HCT116 (cell line): Measurements from ENCODE around the gene OR7A5. TPM values are rescaled to one million over a fixed set of nuclear protein-coding genes. Genes with fewer than 3 reads are reported as not detected.

Experiments used
- ATAC-seq: fragments of 200-7000 bp; cut with Tn5 transposase; 2 replicates; pipeline ENCODE4 v1.9.1; 2020; ENCODE audit warnings: mild to moderate bottlenecking, moderate library complexity
- BruUV-seq: library from RNA; stranded (reverse); fragments of 400-500 nt; replicated peaks from 2 replicates; lab custom pipeline; 2021; lab: Mats Ljungman, UMichigan
- CTCF ChIA-PET: fragments of 300-600 bp; sonication (Branson Sonifier 250); formaldehyde crosslinking; loops from one replicate; lab custom pipeline; 2021; ENCODE audit warnings: antibody characterized with exemption; lab: Charles Lee
- POLR2A ChIA-PET: fragments of 300-600, 350-600 bp; sonication (Branson Sonifier 250); formaldehyde crosslinking; loops from one replicate; lab custom pipeline; 2021; ENCODE audit warnings: antibody characterized with exemption; lab: Charles Lee
- RAD21 ChIA-PET, 2 experiments: fragments of 300-600 bp; sonication (Branson Sonifier 250); formaldehyde crosslinking; loops; one replicate each; lab custom pipeline; 2023; ENCODE audit warnings: low total read pairs in 2 of 2; ENCODE audit not compliant: uncharacterized antibody in 2 of 2, unreplicated experiment in 2 of 2, low non-redundant PET in 1 of 2; lab: Charles Lee
- DNase-seq: peaks from one replicate; pipeline ENCODE4 v3.0.0-alpha.2; 2010; ENCODE audit warnings: low read depth, low spot score
- H2AFZ ChIP-seq: fragments of 200-600 bp; shearing (Covaris generic), sonication (generic); 2 replicates; pipeline ENCODE4 v1.6.1; 2017; ENCODE audit warnings: low read depth, mixed run types, mixed read lengths, antibody characterized with exemption, low read length; ENCODE audit not compliant: poor library complexity, severe bottlenecking
- H3K27ac ChIP-seq: 2 replicates; pipeline ENCODE4 v1.5.1; 2012; ENCODE audit warnings: low read depth, low read length
- H3K27me3 ChIP-seq: fragments of 200-600 bp; sonication (generic); 2 replicates; pipeline ENCODE4 v1.6.1; 2016; ENCODE audit warnings: mixed run types, low read length, mixed read lengths; ENCODE audit not compliant: insufficient read depth
- H3K36me3 ChIP-seq, 2 experiments: fragments of 200-500 bp in 1 of 2; fragments of 200-600 bp in 1 of 2; sonication (Bioruptor generic) in 1 of 2; sonication (generic) in 1 of 2; 2 replicates each; pipeline versions ENCODE4 v1.5.1 to v1.6.1; 2014 to 2016; ENCODE audit warnings: low read length in 2 of 2, inconsistent platforms in 1 of 2, mixed read lengths in 1 of 2, mixed run types in 1 of 2; ENCODE audit not compliant: insufficient read depth in 2 of 2, control insufficient read depth in 1 of 2
- H3K4me1 ChIP-seq, 2 experiments: fragments of 200-600 bp in 1 of 2; sonication (generic) in 1 of 2; 2 replicates each; pipeline versions ENCODE4 v1.5.1 to v1.6.1; 2012 to 2017; ENCODE audit warnings: low read length in 2 of 2, inconsistent platforms in 1 of 2, mild to moderate bottlenecking in 1 of 2, mixed read lengths in 1 of 2, mixed run types in 1 of 2, moderate library complexity in 1 of 2; ENCODE audit not compliant: insufficient read depth in 2 of 2, control insufficient read depth in 1 of 2
- H3K4me2 ChIP-seq: fragments of 200-600 bp; sonication (generic); 2 replicates; pipeline ENCODE4 v1.6.1; 2017; ENCODE audit warnings: mixed run types, low read length, mixed read lengths
- H3K4me3 ChIP-seq, 2 experiments: fragments of 200-600 bp in 1 of 2; sonication (generic) in 1 of 2; replicated peaks in 1 of 2; 2 replicates each; pipeline ENCODE4 v1.5.1; 2011 to 2016; ENCODE audit warnings: low read length in 2 of 2, control low read depth in 1 of 2, low read depth in 1 of 2, mild to moderate bottlenecking in 1 of 2, mixed read lengths in 1 of 2, mixed run types in 1 of 2
- H3K79me2 ChIP-seq: fragments of 200-600 bp; sonication (generic); 2 replicates; pipeline ENCODE4 v1.6.1; 2017; ENCODE audit warnings: mild to moderate bottlenecking, mixed run types, low read length, moderate library complexity, mixed read lengths; ENCODE audit not compliant: insufficient read depth
- H3K9ac ChIP-seq: fragments of 200-600 bp; sonication (generic); 2 replicates; pipeline ENCODE4 v1.6.1; 2016; ENCODE audit warnings: low read length, mixed read lengths
- H3K9me2 ChIP-seq: fragments of 200-600 bp; sonication (generic), shearing (Covaris generic); 2 replicates; pipeline ENCODE4 v1.6.1; 2017; ENCODE audit warnings: mixed run types, mild to moderate bottlenecking, moderate library complexity; ENCODE audit not compliant: insufficient read depth
- H3K9me3 ChIP-seq, 2 experiments: fragments of 200-500 bp in 1 of 2; fragments of 200-600 bp in 1 of 2; sonication (Bioruptor generic) in 1 of 2; sonication (generic) in 1 of 2; 2 replicates each; pipeline ENCODE4 v1.6.1; 2014 to 2017; ENCODE audit warnings: low read length in 2 of 2, mixed read lengths in 2 of 2, inconsistent platforms in 1 of 2, low read depth in 1 of 2, mild to moderate bottlenecking in 1 of 2, mixed run types in 1 of 2, moderate library complexity in 1 of 2; ENCODE audit not compliant: control insufficient read depth in 1 of 2, insufficient read depth in 1 of 2
- H4K20me1 ChIP-seq: fragments of 200-600 bp; sonication (generic), shearing (Covaris generic); 2 replicates; pipeline ENCODE4 v1.6.1; 2017; ENCODE audit warnings: mixed run types, mild to moderate bottlenecking, moderate library complexity; ENCODE audit not compliant: insufficient read depth
- CEBPB ChIP-seq: IDR thresholded peaks from 2 replicates; pipeline ENCODE4 v1.6.1; 2012; ENCODE audit warnings: low read depth
- EGR1 ChIP-seq: IDR thresholded peaks from 2 replicates; pipeline ENCODE4 v1.6.1; 2012; ENCODE audit warnings: low read depth
- ELF1 ChIP-seq: IDR thresholded peaks from 2 replicates; pipeline ENCODE4 v1.6.1; 2012; ENCODE audit warnings: low read depth, borderline replicate concordance
- EZH2 ChIP-seq: fragments of 200-600 bp; sonication (generic); IDR thresholded peaks from 2 replicates; pipeline ENCODE4 v1.6.1; 2017; ENCODE audit warnings: antibody characterized with exemption, mixed run types
- JUND ChIP-seq: IDR thresholded peaks from 2 replicates; pipeline ENCODE4 v1.6.1; 2012
- POLR2A ChIP-seq: IDR thresholded peaks from 2 replicates; pipeline ENCODE4 v1.7.0; 2011; ENCODE audit warnings: borderline replicate concordance; ENCODE audit not compliant: insufficient read depth, insufficient read length; ENCODE audit errors: extremely low read depth
- RAD21 ChIP-seq: IDR thresholded peaks from 2 replicates; pipeline ENCODE4 v1.6.1; 2012; ENCODE audit warnings: low read depth, mild to moderate bottlenecking
- SIN3A ChIP-seq: IDR thresholded peaks from 2 replicates; pipeline ENCODE4 v1.6.1; 2012; ENCODE audit warnings: low read depth
- SP1 ChIP-seq: IDR thresholded peaks from 2 replicates; pipeline ENCODE4 v1.6.1; 2012; ENCODE audit warnings: low read depth
- SRF ChIP-seq: IDR thresholded peaks from 2 replicates; pipeline ENCODE4 v1.6.1; 2012; ENCODE audit warnings: low read depth
- YY1 ChIP-seq: IDR thresholded peaks from 2 replicates; pipeline ENCODE4 v1.6.1; 2011; ENCODE audit warnings: low read length, low read depth, moderate library complexity, mild to moderate bottlenecking; ENCODE audit not compliant: insufficient replicate concordance; ENCODE audit errors: extremely low read depth
- ZBTB33 ChIP-seq: IDR thresholded peaks from 2 replicates; pipeline ENCODE4 v1.6.1; 2011; ENCODE audit warnings: mild to moderate bottlenecking, low read length, moderate library complexity; ENCODE audit not compliant: insufficient replicate concordance; ENCODE audit errors: extremely low read depth
- ZNF274 ChIP-seq: fragments of 200-500 bp; sonication (Bioruptor generic); IDR thresholded peaks from 2 replicates; pipeline ENCODE4 v1.6.1; 2014; ENCODE audit warnings: mild to moderate bottlenecking, low read depth, low read length, inconsistent platforms
- intact Hi-C: fragments of 100-400 bp; cut with micrococcal nuclease; formaldehyde crosslinking; loops from 2 replicates; pipeline ENCODE4 v1.10.0; 2022
- total RNA-seq: library from RNA; stranded (reverse); gene quantifications from one replicate; pipeline ENCODE4 v1.2.1, GENCODE V29; 2021; ENCODE audit not compliant: unreplicated experiment
- TF ChIP-seq, protein P1 (sequence below): IDR thresholded peaks from 2 replicates; pipeline ENCODE4 v1.6.1; 2012; ENCODE audit warnings: low read depth
- TF ChIP-seq, protein P2 (sequence below): IDR thresholded peaks from 2 replicates; pipeline ENCODE4 v1.6.1; 2012

Gene OR7A5
- total RNA-seq, 1 experiment from 2014 or later, result not detected

GRCh38 chr19:14843578-14843977, 8.6 kb upstream of the OR7A5 start:
- CTCF ChIA-PET, result no interaction called here
- H3K27me3 ChIP-seq, result peaks cover 40% of the 10 kb centered on the region
- no peaks in the 10 kb centered on the region for H3K36me3 ChIP-seq

More at GRCh38 chr19:14843578-14843977, 8.6 kb upstream of the OR7A5 start:
- Histone ChIP-seq H3K27ac (no peak overlapping the region), H3K9ac (no peak overlapping the region), H3K4me2 (no peak overlapping the region), H3K9me2 (no peaks in the 10 kb centered on the region), H3K4me3 (no peak overlapping the region), H2AFZ (no peak overlapping the region), H3K9me3 (no peaks in the 10 kb centered on the region), H4K20me1 (no peaks in the 10 kb centered on the region), H3K4me1 (no peaks in the 10 kb centered on the region), H3K79me2 (no peaks in the 10 kb centered on the region)
- DNase-seq (no peak), ATAC-seq (no peak)
- TF ChIP-seq EZH2 (no peak), SP1 (no peak), CEBPB (no peak), YY1 (no peak), ZBTB33 (no peak), ZNF274 (no peak), RAD21 (no peak), SIN3A (no peak), EGR1 (no peak), POLR2A (no peak), JUND (no peak), SRF (no peak), ELF1 (no peak)
- TF ChIP-seq, protein P1, sequence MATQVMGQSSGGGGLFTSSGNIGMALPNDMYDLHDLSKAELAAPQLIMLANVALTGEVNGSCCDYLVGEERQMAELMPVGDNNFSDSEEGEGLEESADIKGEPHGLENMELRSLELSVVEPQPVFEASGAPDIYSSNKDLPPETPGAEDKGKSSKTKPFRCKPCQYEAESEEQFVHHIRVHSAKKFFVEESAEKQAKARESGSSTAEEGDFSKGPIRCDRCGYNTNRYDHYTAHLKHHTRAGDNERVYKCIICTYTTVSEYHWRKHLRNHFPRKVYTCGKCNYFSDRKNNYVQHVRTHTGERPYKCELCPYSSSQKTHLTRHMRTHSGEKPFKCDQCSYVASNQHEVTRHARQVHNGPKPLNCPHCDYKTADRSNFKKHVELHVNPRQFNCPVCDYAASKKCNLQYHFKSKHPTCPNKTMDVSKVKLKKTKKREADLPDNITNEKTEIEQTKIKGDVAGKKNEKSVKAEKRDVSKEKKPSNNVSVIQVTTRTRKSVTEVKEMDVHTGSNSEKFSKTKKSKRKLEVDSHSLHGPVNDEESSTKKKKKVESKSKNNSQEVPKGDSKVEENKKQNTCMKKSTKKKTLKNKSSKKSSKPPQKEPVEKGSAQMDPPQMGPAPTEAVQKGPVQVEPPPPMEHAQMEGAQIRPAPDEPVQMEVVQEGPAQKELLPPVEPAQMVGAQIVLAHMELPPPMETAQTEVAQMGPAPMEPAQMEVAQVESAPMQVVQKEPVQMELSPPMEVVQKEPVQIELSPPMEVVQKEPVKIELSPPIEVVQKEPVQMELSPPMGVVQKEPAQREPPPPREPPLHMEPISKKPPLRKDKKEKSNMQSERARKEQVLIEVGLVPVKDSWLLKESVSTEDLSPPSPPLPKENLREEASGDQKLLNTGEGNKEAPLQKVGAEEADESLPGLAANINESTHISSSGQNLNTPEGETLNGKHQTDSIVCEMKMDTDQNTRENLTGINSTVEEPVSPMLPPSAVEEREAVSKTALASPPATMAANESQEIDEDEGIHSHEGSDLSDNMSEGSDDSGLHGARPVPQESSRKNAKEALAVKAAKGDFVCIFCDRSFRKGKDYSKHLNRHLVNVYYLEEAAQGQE, result no peak
- TF ChIP-seq, protein P2, sequence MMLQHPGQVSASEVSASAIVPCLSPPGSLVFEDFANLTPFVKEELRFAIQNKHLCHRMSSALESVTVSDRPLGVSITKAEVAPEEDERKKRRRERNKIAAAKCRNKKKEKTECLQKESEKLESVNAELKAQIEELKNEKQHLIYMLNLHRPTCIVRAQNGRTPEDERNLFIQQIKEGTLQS, result no peak
- BruUV-seq, result no TSS peak
- ChIA-PET POLR2A (no interaction called here), RAD21 (no interaction called here)
- intact Hi-C loops, result no loop called here
